DMS 273 (cell line): Measurements from ENCODE around the gene HRH4.
A peak's percentile ranks its signal among the peaks of the same experiment; 100 is the strongest.

ENCODE experiments used
- DNase-seq: peaks from one replicate; lab custom pipeline; 2025; ENCODE audit not compliant: unreplicated experiment; lab: John Stamatoyannopoulos, UW

HRH4 gene, protein sequence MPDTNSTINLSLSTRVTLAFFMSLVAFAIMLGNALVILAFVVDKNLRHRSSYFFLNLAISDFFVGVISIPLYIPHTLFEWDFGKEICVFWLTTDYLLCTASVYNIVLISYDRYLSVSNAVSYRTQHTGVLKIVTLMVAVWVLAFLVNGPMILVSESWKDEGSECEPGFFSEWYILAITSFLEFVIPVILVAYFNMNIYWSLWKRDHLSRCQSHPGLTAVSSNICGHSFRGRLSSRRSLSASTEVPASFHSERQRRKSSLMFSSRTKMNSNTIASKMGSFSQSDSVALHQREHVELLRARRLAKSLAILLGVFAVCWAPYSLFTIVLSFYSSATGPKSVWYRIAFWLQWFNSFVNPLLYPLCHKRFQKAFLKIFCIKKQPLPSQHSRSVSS

DNA sequence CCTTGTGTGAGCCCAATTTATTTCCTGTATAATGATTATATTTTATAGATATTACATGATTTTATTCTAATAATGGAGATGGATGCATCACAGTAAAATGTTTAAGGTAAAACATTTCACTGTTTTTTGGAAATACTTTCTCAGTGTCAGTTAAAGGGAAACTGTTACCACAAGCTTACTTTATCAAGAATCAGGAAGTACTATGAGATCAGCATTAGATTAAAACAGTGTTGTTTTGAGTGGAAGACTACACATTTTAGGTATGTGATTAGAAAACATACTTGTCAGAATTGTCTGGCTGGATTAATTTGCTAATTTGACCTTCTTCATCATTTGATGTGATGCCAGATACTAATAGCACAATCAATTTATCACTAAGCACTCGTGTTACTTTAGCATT, at the start of gene HRH4:
Gene HRH4 (plus strand): TSS at position 250 of the 400 bp plus-strand sequence. CDS start 92 bp downstream, at position 342.
- no peak for DNase-seq

DNA sequence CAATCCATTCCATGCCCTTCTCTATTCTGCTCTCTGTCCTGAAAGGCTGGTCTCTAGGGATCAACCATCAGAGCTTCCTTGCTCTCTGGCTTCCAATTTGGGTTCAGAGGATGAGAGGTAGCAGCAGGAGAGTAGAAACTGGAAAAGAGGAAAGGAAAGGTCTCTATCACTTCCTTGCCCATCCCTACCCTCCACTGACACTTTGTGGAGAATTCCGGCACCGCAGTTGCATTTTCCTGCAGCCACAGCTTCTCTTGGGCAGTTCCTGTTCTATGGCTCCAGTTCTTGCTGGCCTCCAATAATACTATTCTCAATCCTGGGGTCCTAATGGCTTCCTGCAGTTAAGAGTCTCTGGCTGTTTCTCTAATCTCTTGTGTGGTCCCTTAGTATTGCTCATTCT, 47.3 kb upstream of the HRH4 start:
- peak; percentile 62 for DNase-seq

DNA sequence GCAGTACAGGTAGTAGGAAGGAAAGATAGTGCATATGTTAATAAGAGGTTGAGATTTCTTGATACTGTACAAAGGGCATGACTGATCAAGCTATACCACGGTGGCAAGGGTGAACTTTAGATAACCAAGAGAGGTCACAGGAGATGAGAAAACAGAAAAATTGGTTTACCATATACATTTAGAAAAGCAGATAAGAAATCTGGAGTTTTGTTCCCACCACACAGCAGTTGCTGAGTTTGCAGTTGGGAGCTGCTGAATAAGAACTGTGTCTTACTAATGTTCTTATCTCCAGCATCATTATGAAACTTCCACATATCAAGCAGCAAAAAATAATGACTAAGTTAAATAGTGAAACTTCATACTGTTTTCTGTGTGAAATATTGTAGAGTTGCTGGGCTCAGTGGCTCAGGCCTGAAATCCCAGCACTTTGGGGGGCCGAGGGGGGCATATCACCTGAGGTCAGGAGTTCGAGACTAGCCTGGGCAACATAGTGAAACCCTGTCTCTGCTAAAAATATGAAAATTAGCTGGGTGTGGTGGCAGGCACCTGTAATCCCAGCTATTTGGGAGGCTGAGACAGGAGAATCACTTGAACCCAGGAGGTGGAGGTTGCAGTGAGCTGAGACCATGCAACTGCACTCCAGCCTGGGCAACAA, 46.0 kb upstream of the HRH4 start:
- no peak for DNase-seq

DNA sequence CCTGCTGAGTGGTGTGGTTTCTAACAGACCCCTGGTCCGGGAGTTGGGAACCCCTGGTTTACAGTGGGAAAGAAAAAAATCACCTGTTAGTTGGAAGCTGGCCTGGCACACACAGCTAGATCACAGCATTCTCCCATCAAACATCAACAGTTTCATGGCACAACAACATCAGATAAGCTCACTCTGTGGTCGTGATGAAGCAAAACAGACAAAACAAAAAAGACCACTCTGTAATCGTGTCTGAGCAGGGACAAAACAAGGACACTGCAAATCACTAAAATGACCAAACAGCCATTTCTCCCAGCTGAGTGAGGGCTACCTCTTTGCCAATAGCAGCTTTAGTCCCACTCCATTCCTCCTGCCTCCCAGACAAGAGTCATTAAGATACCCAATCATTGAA, 43.0 kb upstream of the HRH4 start:
- DNase-seq, result no peak

DNA sequence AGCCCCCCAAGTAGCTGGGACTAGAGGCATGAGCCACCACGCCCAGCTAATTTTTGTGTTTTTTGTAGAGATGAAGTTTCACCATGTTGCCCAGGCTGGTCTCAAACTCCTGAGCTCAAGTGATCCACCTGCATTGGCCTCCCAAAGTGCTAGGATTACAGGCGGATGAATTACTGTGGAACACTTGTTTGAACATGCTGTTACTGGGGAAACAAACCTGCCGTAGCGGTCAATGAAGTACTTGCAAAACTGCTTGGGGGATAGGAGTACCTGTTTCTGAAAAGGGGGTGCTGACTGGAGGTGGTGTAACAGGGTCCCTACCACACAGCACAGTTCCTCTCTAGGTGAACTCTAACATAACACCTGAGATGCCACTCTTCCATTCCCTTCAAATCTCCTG, 39.9 kb upstream of the HRH4 start:
- no peak for DNase-seq

DNA sequence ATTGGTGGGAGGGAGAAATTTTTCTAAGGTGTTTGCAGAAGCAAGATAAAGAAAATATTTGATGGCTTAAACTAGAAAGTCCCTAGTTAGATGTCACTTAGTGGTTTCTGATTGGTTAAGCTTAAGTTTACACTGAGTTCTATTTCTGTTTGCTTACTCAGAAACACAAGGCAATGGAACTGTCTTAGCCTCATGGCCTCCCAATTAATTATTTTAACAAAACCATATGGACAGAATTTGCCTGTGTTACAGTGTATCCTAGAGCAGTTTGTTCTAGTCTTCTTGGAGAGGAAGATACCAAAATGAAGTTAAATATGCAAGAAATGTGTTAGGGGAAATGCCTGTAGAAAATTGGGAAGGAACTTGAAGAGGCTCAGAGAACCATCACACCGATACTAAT, 38.6 kb upstream of the HRH4 start:
- no peak for DNase-seq

DNA sequence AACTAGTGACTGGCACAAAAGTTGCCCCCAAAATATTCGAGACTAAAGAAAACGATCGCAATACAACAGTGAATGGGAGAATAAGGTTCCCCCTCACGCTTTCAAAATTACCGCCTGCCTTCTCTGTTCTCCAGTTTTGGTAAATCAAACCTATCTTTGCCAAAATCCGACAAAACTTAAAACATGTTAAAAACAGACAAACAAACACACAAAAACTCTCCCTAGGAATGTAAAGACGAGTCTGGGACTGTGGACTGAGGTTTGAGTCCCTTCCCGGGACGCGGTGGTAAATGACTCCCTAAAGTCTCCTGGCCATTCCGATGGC, 34.4 kb upstream of the HRH4 start:
- no peak for DNase-seq

DNA sequence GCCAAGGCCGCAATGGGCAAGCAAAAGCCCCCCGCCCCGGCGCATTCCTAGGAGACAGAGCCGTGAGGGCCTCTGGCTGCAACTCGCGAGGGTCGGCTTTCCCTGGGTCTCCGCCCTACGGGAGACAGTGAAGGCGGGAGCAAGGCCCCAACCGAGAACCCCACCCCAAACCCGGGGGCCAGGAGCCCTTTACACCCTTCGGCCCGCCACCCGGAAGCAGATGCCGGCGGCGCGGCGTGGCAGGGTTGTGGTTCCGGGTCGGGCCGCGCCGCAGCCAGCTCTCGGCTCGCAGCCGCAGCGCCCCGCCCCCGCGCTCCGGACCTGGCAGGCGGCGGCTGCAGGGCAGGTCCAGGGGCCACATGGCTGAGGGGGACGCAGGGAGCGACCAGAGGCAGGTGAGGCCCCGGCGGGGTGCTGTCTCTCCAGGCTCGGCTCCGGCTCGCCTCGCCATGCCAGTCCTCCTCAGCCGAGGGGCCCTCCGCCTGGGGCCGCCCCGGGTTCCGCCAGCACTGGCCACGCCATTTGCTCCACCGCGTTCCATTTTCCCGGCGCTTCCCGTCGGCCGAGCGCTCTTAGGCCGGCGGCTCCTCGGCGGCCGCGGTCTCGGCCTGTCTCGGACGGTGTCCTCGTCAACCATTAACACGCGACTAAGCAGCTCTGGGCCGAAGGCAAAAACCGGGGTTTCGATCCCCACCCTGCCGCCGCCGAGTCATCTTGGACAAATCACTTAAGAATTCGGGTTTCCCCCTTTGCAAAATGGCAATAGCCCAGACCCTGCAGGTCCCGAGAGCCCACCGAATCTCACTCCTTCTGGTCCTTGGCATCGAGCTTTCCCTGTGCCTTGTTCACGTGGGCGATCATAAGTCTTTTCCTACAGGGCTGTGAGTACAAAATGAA, 33.8 kb upstream of the HRH4 start, which contains the start of gene IMPACT:
Gene IMPACT (plus strand): TSS at position 273 of the 897 bp plus-strand sequence. CDS start 87 bp downstream, at position 360.
- DNase-seq, result peak; percentile 92

DNA sequence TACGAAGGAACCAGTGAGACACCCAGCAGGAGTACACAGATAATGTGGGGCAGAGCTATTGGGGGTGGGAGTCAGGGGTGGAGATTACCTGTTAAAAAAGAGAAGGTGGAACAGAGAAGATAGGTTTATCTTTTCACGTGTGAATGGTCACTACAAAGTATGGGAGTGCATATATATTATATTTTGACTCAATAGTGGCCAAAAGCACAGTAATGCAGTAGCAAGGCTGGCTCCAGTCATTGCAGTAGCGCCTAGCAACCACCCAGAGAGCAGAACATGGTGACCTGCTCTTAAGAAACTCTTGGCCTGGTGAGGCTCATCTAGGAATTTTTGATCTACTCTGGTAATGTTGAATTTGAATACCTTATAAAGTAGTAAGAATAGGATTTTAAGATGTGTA, 33.0 kb upstream of the HRH4 start:
- DNase-seq, result peak; percentile 45

DNA sequence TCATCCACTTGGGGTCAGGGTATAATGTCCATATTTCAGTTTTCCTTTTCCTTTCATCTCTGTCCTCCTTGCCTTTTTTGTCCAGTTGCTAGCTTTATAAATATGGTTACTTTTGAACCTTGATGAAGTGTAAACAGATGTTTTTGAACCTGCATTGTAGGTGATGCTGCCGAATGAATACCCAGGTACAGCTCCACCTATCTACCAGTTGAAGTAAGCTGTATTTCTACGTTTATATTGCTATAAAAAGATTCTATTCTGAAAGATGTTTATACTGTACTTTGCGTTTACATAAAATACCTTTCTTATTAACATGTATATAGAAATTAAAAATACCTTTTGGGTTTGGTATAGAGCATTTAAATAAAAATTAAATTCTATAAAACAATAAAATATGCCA, 31.7 kb upstream of the HRH4 start:
- DNase-seq, result no peak

DNA sequence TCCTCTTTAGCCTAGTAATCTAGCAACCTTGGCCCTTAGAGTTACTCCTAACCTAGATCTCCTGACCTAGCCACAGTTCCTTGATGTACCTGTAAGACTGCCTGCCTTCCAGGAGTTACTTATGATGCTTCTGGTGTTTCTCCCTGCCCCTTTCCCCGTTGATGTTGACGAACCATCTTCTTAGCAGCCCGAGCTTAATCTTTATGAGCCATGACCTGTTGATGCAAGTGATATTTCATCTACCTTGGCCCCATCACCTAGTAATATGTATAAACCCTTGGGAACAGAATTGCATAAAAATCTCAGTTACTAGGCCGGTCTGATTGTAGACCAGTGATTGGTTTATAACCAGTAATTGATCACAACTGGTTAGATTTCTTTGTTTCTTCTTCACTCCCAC, 31.2 kb upstream of the HRH4 start:
- no peak for DNase-seq

DNA sequence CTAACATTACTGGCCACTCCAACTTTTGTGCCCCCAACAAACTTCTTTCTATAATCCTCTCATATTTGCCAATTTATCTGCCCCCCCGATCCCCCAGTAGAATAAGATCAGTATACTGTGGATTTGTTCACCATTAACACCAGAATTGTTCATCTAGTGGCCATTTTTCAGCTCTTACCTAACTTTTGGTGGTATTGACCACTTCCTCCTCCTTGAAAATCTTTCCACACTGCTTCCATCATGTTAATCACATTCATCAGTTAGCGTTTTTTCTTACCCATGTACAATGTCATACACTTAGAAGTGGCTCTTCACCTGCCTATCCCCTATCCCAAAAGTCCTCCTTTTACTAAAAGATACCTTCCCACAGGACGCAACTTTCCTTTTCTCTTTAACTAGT, 27.8 kb upstream of the HRH4 start:
- DNase-seq, result no peak

DNA sequence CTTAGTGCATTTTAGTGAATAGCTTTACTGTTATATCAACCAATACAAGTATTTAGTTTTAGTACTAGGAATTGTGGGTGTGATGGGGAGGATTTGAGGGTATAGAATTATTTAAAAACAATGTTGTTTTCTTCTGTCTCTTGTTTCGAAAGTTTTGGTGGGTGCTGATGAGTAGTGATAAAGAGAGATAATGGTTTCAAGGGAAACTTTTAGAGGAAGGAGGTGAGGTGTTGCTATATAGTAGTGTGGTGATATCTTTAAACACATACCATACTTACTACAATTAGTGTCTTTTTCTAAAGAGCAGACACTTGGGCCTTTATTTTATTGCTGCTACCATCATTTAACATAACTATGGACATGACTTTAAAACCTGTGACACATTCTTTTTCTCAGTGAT, 23.5 kb upstream of the HRH4 start:
- no peak for DNase-seq

DNA sequence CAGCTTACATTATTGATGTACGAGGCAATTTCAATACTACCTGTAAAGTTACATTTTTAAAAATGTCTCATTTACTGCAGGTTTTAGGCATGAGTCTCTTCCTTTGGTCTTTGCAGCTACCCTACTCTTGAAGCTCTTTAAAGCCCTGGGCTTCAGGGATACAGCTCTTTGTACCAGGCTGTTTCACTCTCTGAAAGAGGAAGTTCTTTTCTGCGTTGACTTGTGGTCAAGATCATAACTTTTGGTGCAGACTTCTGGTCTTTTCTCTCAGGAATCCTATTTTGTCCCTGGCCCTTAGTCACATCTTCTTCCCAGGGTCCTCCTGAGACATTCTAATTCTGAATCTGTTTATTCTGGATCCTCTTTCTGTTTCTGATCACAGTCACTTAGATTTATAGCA, 16.6 kb upstream of the HRH4 start:
- no peak for DNase-seq

DNA sequence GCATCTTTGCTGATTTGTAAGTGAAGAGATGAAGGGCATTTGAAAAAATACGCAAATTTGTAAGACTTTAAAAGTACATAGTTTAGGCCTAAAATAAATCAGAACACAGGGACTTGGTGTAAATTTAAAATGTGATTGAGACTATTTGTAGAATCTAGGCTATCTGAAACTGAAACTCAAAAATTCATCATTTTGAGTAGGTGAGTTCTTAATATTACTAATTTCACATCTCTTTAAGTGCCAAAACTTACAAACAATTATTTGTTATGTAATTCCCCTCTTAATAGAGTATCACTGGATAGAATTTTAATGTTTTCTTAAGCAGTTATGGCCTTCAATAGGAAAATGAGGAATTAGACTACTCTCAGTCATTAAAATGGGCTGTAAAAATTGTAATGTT, 14.0 kb upstream of the HRH4 start:
- no peak for DNase-seq

DNA sequence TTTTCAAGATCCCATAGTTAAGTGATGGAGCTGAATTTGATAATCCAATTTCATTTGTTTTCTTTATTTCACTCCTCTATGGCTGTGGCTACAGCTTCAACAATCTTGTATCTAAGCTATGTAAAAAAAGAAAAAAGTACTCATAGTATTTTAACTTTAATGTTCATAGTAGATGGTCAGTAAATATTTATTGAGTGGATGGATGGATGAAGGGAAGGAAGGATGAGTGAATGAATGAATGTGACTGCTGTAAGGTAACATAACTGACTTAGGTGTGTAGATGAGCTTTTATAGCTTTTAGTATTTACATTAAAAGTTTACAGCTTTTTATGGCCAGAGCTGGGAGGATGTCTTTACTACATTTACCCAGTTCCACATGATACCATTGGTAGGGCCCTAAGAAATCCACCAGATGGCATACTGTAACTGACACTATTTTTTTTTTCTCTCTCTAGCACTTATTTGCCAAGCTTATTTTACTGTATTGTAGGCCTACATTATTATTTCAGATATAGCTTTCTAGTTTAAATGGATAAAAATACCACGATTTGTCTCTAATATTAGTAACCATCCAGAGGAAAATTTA, 13.4 kb upstream of the HRH4 start:
- DNase-seq, result peak; percentile 63

DNA sequence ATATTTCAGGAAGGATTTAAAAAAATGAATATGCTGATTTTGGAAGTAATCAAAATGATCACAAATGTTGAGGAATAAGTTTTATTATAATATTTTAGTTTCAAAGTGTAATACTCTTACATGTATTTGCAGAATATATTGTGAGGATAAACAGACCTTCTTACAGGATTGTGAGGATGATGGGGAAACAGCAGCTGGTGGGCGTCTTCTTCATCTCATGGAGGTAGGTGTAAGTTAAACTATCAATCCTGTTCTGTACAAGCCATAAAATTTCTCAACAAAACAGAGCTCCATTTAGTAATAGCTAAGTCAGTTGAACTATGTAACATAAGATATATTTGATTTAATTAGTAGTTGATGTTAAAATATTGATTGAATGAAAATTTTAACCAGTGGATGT, 12.5 kb upstream of the HRH4 start:
- no peak for DNase-seq

DNA sequence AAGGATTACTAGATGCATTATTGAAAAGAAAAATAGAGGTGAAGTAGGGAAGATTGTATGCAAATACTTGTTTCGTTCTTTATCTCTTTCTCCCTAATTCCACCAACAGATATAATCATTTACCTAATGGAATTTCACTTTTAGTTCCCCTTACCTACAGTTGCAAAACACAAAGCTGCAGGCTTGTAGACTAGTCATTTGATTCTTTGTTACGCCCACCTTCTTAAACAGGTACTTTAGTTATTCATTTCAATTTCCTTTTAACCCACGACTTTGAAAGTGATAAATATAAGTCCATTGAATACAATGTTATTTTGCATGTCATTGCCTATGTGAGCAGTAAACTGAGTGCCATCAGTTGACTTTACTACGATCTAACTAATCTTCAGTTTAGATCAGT, 3.9 kb upstream of the HRH4 start:
- DNase-seq, result no peak

DNA sequence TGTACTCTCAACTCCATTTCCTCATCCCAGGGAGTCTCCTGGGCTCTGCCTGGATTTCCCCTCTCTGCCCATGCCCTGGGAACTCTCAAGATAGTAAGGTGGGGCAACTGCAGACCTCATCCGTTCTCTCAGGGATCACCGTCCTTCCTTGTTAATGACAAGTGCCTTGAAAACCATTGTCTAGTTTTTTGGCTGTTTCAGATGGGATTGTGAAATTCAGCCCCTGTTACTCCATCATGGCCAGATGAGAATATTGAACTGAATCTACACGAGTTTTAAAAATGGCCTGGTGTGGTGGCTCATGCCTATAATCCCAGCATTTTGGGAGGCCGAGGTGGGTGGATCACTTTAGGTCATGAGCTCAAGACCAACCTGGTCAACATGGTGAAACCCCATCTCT, 665 bp upstream of the HRH4 start:
- DNase-seq, result no peak

DNA sequence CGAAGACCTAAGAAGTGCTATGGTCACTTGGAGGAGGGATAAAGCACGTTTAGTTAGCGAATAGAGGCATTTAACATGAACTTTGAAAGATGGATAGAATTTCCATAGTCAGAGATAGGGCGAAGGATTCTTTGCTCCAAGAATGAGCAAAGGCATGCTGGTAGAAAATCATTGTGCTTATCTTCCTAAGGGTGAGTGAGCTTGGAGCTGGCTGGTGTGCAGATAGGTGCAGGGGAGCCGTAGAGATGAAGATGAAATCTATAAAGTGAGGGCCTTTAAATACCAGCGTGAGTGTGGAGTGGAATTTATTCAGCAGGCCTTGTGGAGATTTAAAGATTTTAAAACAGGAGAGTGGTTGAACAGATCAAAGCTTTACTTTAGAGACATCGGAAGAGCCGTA, 1.6 kb downstream of the HRH4 start:
- no peak for DNase-seq
